GM10266 (cell line): Measurements from ENCODE around the gene TOLLIP.

Experiments
- DNase-seq: peaks from one replicate; pipeline ENCODE4 v3.0.0; 2012; ENCODE audit errors: extremely low spot score
- CTCF ChIP-seq: IDR thresholded peaks from 2 replicates; pipeline ENCODE4 v1.5.1; 2012; ENCODE audit warnings: mild to moderate bottlenecking, low read depth; ENCODE audit not compliant: control insufficient read depth, insufficient read depth; ENCODE audit errors: missing control alignments

TOLLIP gene

DNA sequence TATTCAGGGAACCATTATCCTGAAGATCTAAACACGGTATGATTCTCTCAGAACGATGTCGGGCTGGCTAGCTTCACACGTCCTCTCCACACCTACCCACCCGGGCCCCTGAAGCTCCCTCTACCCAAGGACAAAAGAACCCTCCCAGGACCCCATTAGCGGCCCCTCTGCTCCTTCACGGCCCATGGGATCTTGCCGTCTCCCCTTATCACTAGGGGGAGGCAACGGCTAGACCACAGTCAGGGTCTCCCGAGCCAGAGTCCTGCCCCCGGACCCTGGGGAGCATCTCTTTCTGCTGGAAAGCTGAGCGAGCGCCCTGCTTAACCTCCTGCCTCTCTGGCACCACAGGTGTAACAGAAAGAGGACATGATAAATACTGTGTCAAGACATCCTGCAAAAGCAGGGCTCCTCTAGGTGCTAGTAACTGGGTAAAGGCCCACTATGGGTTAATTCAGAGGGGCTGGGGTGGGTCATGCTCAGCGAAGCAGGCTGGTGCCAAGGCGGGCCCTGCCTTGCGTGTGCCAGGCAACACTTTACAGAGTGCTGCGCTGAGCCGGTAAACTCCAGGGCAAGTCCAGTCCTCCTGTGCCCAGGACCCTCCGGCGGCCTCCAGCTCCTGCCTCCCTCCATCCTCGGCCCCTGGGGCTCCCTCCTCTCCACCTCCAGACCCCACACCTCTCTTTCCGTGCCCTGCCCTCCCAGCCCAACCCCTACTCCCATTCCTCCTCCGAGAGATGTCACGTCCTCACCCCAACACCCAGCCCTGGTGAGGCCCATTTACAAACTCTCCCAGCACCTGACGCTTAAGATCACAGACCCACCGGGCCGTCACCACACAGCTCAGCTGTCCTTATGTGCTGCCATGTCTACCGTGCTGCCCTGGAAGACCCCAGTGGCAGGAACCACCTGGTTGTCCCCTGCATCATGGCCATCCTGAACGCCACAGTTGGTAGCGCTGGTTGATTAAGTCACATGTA, 3.0 kb downstream of the TOLLIP start:
- TF ChIP-seq CTCF = no peak
- DNase-seq = no peak

DNA sequence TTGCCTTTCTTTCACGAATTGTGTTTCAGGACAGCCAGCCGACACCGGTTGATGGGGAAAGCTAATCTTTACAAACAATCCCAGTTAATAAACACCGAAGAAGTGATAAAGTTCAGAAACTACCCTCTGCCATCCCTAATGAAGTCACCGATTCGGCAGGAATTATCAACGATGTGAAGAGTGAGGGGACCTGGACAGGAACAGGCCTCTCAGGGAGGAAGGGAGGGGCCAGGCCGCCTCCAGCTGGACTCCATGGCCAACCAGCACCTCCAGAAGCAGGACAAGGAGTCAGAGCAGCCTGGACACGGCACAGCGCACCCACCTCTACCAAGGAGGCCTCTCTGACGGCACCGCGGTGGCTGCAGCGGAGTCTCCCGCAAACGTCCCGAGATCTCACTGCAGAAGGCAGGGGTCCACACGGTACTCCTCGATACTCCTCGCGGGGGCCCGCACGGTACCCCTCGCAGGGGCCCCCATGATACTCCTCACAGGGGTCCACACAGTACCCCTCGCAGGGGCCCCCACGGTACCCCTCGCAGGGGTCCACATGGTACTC, 3.9 kb downstream of the TOLLIP start:
- TF ChIP-seq CTCF = no peak
- DNase-seq = no peak

DNA sequence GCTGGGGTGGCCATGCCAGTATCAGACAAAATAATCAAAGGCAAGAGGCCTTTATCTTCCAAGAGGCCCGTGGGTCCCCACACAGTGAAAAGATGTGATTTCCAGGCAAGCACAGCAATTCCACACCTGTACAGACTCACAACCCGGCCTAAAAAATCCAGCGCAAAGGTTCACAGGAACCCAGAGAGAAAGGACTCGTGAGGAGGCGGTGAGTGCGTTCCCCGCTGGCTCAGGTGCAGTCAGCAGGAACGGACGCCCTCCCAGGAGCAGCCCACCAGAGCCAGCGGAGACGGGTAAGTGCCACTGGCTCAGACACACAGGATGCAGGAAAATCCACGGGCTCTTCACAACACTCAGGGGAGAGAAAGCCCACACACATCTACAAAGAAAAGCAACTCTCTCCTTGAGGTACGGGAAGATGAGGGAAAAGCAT, 4.4 kb downstream of the TOLLIP start:
- no peak for DNase-seq
- no peak for TF ChIP-seq CTCF

DNA sequence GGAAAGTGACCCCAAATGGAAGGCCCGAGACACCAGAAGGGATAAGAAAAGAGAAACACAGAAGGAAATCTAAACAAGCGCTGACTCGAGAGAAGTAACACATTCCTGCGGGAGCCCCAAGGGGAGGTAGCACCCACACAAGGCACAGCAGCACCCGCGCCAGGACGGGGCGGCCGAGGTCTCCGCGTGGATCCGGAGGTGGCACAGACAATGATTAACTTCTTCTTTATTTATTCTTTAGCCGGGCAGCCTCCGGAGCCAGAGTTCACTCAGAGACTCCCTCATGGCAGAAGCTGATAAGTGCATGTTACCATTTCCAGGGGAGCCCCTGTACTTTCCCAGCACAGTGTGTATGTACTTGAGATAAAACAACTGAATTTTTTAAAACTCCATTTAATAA, 5.1 kb downstream of the TOLLIP start:
- TF ChIP-seq CTCF = no peak
- DNase-seq = no peak

DNA sequence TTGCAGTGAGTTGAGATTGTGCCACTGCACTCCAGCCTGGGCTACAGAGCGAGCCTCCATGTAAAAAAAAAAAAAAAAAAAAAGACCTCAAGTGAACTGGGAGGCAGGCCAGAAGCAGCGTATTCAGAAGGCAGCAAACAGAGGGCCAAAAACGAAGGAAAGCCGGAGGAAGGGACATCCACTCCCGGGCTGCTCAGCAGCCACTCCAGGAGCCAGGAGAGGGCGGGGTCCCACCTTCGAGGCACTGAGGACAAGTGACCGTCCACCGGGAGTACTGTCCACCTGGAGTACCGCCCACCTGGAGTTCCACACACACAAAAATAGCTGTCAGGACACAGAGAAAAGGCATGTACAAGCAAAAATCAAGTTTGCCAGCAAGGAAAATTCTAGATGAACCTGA, 5.5 kb downstream of the TOLLIP start:
- DNase-seq = peak; percentile 16
- TF ChIP-seq CTCF = no peak

DNA sequence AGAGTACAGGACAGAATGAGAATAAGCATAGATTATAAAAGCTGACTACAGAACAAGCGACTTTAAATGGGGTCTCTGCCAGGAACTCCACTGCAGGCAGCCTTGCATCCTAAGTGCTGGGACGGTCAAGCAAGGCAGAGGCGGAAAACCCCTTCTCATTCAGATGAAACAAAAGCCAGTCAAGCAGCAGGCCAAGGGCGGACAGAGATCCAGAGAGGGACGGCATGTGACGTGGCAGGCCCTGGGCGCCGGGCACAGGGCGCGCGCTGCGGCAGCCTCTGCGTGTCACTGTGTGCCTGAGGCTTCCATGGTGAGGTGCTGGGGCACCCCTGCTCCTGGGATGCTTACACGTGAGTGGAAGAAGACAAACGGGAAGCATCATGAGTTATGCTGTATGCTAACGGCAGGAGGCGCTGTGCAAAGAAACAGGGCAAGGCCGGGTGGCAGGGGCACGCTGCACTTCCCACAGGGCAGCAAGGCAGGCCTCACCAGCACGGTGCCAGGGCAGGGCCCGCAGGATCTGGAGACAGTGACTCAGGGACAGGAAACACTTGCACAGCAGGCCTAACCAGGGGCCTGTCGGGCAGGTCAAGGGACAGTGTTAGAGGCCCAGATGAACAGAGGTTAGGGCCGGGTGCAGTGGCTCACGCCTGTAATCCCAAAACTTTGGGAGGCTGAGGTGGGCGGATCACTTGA, 6.2 kb downstream of the TOLLIP start:
- DNase-seq = no peak
- TF ChIP-seq CTCF = no peak

- no peak for TF ChIP-seq CTCF
- no peak for DNase-seq
Observed at GRCh38 chr11:1302461-1303125, 6.8 kb downstream of the TOLLIP start.
